Stimulated activated CD4-positive, alpha-beta T cell treated with anti-CD3 and anti-CD28 coated beads, Interleukin-15, amount 100 ng/mL, for 1 hour (primary cell): ENCODE results near the gene TDRD10.
A peak's percentile ranks its signal among the peaks of the same experiment; 100 is the strongest.
"Not testable (repeated sequence)": the region's sequence is repeated elsewhere in the genome, so short reads cannot be mapped to it uniquely, and the experiment has no call there.

Experiments used
- DNase-seq, 2 donors: peaks; one replicate each; pipeline ENCODE4 v3.0.0-alpha.2; 2020; ENCODE audit warnings: low read depth in 1 of 2, low spot score in 1 of 2

The TDRD10 gene

DNA sequence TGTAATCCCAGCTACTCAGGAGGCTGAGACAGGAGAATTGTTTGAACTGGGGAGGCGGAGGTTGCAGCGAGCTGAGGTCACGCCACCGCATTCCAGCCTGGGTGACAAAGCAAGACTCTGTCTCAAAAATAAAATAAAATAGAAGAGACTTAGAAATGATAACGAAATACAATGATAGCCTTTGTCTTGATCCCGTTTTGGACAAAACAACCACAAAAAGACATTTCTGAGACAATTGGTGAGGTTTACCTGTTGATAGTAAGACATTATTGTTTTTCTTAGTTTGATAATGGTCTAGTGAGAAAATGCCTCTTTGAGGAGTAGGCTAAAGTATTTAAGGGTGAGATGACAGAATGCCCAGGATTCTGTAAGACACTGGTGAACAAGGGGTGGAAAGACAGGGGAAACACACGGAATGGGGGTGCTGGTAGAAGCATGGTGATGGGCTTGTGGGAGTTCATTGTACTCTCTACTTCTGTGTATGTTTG is 12.1 kb downstream of the TDRD10 start:
- DNase-seq: no peak

DNA sequence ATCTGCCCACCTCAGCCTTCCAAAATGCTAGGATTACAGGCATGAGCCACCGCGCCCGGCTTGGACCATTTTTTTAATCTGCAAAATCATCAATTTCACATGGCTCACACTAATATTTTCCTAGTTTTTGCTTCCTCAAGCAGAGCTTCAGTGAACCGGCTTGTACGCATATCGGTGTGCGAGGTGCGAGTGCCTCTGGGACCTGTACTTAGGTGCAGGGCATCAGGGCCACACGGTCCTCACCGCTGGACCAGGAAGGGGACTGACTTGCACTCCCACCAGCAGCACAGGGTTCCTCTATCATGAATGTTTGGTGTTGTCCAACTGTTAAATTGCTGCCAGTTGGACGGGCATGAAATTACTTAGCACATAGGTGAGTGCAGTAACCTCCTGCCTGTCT is 15.6 kb downstream of the TDRD10 start:
- DNase-seq: no peak

DNA sequence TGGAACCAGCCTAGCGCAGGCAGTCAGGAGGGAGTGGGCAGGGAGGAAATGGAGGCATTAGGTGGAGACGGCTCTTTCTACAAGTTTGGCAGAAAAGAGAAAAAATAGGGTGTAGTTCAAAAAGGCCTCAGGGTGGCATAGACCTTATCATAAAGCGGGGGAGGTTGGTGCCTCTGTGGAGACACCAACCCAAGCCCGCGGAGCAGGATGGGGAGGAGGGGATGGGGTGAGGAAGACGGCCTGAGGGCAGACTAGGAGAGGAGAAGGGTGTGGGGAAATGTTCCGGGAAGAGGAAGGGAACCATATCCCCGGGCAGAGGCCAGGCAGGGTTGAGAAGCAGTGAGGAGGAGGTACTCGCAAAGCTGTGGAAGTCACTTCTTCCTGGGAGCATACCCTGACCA is 17.6 kb downstream of the TDRD10 start:
- DNase-seq: no peak

GRCh38 chr1:154520333-154520732 is 18.3 kb downstream of the TDRD10 start:
- no peak for DNase-seq

- DNase-seq: no peak
These were observed 19.7 kb downstream of the TDRD10 start for GRCh38 chr1:154521695-154522094.

DNA sequence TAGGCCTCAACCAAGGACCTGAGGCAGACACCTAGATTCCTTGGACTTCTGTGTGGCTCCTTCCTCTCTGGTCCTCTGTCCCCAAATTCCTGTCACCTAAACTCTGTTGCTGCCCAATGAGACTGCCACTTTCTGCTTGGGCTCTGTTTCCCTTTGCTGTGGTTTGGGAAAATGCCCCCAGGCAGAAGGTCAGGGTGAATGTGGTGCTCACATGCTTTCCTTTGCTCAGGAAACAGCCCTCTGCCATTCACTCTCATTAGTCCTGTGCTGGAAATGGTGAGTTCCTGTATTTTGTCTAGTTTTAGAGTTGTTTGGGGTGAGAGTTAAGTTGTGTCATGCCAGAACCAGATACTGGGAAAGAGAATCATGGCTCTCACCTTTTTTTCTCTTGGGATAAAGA is 22.9 kb downstream of the TDRD10 start:
- no peak for DNase-seq

- no peak for DNase-seq
These were observed 25.2 kb downstream of the TDRD10 start for GRCh38 chr1:154527192-154527591.

DNA sequence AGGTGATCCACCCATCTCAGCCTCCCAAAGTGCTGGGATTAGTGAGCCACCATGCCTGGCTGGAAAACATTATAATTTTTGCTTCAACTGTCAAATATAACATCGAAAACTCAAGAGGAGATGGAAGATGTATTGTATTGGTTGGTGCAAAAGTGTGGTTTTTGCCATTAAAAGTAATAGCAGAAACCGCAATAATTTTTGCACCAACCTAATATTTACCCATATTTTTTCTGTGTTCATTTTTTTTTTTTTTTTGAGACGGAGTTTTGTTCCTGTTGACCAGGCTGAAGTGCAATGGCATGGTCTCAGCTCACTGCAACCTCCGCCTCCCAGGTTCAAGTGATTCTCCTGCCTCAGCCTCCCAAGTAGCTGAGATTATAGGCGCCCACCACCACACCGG is 27.3 kb downstream of the TDRD10 start:
- no peak for DNase-seq

DNA sequence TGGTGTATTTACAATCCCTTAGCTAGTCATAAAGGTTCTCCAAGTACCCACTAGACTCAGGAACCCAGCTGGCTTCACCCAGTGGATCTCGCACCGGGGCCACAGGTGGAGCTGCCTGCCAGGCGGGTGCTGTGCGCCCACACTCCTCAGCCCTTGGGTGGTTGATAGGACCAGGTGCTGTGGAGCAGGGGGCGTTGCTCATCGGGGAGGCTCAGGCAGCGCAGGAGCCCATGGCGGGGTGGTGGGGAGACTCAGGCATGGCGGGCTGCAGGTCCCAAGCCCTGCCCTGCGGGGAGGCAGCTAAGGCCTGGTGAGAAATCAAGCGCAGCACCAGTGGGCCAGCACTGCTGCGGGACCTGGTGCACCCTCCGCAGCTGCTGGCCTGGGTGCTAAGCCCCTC is 29.9 kb downstream of the TDRD10 start:
- DNase-seq: not testable (repeated sequence)

GRCh38 chr1:154533952-154534844 is 32.2 kb downstream of the TDRD10 start:
- DNase-seq: no peak

DNA sequence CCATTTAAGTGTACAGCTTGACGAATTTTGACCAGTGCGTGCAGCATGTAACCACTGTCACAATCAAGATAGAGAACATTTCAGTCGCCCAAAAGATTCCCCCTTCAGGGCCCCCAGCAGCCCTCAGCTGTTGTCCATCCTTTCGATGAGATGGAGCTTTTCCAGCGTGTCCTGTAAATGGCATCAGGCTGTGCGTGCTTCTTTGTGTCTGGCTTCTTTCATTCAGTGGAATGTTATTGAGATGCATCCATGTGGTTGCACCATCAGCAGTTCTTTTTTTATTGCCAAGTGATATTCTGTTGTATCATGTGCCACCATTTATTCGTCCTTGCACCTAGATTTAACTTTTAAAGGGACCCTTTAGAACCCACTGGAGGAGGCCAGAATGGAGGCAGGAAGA is 34.6 kb downstream of the TDRD10 start:
- DNase-seq: no peak

DNA sequence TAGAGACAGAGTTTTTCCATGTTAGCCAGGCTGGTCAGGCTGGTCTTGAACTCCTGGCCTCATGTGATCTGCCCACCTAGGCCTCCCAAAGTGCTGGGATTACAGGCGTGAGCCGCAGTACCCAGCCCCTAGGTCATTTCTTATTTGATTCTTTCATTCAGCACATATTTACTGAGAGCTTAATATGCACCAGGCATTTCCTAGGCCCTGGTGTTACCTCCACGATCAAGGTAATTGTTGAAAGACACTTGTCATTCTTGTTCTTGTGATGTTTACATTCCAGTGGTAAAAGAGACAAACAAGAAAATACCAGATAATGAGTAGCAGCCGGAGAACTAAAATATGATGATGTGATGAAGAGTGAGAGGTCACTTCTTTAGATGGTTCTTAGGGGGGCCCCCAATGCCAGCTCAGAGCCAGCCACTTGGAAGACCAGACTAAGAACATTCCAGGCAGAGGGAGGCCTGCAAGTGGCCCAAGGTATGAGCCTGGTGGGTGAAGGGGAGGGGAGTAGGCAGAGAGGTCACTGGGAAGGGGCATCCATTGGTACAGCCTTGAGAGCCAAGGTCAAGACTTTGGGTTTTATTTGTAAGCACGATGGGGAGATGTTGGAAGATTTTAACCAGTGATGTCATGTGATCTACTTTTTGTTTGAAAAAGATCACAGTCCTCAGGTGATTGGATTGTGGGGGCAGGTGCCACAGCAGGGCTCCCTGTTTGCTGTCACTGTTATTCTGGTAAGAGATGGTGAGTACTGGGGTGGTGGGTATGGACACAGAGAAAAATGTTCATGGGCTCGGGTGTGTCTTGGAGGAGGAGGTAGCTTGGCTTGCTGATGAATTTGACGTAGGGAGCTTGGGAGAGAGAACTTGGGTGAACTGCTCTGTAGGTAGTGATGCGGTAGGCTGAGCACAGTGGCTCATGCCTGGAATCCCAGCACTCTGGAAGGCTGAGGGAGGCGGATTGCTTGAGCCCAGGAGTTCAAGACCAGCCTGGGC is 37.8 kb downstream of the TDRD10 start:
- DNase-seq: no peak

DNA sequence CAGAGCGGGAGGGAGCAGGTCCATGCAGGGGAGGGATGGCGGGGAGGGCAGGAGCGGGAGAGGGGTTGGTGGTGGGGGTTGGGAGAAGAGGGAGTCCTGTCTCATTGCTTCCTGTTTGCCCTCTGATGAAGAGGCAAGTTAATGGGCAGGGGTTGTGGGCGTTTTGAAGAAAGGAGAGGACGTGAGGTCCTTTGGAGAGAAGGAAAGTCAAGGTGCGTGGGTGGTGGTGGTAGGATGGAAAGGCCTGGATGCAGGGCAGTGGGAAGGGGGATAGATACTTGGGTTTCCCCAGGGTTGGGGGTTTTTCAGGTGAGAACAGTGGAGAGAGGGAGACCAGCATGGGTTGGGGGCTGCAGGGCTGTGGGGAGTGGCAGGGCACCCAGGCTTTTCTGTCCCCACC is 39.2 kb downstream of the TDRD10 start:
- no peak for DNase-seq

DNA sequence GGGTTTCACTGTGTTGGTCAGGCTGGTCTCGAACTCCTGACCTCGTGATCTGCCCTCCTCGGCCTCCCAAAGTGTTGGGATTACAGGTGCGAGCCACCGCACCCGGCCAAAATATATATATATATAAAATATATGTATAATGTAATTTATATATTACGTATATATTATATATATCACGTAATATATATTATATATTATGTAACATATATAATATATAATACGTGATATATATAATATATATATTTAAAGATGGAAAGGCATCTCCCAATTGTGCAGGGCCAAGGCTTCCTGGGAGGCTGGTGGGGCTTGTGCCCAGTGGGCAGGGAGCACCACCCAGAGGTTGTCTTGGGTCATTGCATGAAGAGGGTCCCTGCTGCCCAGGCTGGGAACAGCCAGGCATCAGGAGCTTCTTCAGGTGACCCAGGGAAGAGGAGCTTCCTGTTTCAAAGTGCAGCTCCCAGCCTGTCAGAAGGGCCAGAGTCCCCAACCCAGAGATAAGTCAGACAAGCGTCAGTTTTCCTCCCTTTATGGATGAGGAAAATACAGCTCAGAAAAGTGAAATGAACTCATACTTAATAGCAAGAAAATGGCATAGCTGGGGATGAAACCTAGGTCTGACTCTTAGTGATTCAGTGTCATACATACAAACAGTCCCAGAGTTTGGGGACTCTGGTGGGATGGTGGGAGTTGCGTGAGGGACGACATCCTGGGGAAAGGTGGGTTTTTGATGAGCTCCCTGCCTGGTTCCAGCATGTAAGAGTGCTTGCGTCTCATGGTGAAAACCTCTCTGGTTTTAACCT is 44.4 kb downstream of the TDRD10 start:
- DNase-seq: peak in 1 of 2 donors; percentile 15

DNA sequence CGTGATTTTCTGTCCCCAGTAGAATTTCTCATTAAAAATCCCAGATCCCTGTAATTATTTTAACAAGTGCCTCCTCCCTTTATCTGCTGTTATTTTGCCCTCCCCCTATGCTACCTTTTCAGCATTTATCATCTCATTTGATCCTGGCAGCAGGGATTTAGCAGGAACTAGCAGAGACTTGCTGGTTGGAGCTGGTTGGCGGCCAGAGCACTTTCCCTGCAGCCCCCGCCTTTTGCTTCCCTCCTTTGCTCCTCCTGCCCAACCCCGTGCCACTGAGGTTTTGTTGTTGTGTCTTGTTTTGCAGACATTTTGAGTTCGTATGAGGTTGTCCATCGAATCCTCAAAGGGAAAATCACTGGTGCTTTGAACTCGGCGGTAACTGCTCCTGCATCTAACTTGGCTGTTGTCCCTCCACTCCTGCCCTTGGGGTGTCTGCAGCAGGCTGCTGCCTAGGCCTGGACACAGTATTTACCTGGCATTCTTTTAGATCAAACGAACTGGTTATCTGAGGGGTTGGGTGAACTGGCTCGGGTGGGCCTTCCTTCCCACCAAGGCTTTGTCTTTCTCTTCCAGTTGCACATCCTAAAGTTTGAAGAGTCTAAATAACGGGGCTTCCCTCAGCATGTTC is 45.2 kb downstream of the TDRD10 start:
- DNase-seq: no peak

DNA sequence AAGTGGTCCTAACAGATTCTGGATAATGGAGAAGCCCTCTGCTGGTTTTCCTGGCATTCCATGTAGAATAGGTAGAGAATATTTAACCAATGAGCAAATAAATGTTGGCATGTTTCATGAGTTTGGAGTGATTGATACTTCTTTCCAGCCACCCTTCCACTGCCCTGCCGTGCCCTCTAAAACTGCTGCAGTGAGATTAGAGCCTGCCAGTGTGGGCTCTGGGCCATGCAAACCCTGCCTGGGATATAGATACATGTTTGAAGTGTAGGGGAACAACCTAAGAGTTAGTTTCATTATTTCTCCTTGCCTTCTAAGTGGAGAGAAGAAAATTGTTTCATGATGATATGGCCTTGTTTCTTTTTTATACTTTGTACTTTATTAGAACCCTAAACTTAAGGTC is 46.0 kb downstream of the TDRD10 start:
- no peak for DNase-seq

GRCh38 chr1:154549202-154549770 is 47.3 kb downstream of the TDRD10 start:
- no peak for DNase-seq

DNA sequence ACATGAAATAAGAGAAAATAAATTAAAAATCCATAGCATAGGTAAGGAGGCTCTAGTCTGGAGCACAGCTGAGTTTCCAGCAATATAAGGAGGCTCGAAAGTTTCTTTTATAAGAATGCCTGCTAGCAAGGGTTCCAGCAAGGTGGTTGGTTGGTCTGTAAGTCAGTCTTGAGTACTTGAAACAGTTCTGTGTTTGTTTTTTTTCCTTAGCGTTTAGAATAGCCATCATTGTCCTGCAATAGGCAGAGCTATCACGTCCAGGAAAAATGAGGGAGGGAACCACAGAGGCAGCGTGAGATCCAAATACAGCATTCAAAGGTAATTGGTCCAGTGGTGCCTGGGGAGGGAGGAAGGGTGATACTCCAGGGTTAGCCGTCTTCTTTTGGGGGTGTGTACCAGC is 48.1 kb downstream of the TDRD10 start:
- DNase-seq: no peak

GRCh38 chr1:154550657-154551056 is 48.6 kb downstream of the TDRD10 start:
- no peak for DNase-seq

GRCh38 chr1:154551474-154551873 is 49.5 kb downstream of the TDRD10 start:
- DNase-seq: no peak
